HG02623 (cell line): ENCODE measurements around the gene PFN1.
"Not testable (repeated sequence)": the region's sequence is repeated elsewhere in the genome, so short reads cannot be mapped to it uniquely, and the experiment has no call there.

Experiments
- ATAC-seq: cut with Tn5 transposase; IDR thresholded peaks from one replicate; pipeline ENCODE4 v1.9.1; 2021; ENCODE audit warnings: moderate library complexity; ENCODE audit not compliant: unreplicated experiment

The PFN1 gene

DNA sequence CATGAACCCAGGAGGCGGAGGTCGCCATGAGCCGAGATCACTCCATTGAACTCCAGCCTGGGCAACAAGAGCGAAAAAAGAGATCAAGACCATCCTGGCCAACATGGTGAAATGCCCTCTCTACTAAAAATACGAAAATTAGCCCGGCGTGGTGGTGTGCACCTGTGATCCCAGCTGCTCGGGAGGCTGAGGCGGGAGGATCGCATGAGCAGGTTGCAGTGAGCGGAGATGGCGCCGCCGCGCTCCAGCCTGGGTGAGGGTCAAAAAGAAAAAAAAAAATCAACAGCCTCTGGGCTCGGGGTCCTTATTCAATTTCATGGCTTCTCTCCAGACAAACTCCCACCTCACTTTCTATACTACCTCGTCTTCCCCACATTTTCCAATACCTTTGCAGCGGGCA, 19.4 kb downstream of the PFN1 start:
- ATAC-seq = no peak

DNA sequence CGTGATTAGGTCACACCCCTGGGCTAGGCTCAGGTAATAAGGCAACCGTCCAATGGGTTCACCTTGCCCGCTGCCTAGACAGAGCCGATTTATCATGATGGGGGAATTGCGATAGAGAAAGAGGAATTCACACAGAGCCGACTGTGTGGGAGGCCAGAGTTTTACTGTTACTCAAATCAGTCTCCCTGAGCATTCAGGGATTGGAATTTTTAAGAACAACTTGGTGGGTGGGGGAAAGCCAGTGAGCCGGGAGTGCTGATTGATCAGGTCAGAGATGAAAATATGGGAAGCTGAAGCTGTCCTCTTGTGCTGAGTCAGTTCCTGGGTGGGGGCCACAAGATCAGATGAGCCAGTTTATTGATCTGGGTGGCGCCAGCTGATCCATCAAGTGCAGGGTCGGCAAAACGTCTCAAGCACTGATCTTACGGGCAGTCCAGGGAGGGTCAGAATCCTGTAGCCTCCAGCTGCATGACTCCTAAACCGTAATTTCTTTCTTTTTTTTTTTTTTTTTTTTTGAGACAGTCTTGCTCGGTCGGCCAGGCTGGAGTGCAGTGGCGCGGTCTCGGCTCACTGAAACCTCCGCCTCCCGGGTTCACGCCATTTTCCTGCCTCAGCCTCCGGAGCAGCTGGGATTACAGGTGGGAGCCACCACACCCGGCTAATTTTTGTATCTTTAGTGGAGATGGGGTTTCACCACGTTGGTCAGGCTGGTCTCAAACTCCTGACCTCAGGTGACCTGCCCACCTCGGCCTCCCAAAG, 21.6 kb downstream of the PFN1 start:
- ATAC-seq = not testable (repeated sequence)

DNA sequence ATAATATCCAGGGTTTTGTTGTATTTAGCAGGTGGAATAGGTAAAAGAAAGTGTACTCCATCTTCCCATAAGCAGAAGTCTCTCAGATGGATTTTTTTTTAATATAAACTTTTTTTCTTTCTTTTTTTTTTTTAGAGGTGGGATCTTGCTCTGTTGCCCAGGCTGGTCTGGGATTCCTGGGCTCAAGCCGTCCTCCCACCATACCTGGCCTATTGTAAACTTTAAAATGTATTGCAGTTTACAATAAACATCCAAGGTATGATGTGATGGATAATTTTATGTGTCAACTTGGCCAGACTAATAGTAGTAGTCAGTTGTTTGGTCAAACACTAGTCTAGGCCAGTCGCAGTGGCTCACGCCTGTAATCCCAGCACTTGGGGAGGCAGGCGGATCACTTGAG, 27.0 kb downstream of the PFN1 start:
- no peak for ATAC-seq

DNA sequence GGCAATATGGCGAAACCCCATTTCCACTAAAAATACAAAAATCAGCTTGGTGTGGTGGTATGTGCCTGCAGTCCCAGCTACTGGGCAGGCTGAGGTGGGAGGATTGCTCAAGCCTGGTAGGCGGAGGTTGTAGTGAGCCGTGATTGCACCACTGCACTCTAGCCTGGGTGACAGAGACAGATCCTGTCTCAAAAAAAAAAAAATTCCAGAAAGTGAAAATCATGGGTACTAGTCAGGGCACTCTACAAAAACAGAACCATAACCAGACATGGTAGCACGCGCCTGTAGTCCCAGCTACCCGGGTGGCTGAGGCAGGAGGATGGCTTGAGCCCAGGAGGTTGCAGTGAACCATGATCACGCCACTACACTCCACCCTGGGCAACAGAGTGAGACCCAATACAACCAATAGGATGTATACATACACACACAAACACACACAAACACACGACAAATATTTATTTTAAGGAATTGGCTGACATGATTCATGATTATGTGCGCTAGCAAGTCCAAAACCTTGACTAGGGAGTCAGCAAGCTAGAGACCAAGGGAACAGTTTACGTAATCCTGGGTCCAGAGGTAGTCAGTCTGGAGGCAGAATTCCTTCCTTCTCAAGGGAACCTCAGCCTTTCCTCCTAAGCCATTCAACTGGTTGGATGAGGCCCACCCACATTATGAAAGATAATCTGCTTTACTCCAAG, 27.8 kb downstream of the PFN1 start:
- no peak for ATAC-seq

DNA sequence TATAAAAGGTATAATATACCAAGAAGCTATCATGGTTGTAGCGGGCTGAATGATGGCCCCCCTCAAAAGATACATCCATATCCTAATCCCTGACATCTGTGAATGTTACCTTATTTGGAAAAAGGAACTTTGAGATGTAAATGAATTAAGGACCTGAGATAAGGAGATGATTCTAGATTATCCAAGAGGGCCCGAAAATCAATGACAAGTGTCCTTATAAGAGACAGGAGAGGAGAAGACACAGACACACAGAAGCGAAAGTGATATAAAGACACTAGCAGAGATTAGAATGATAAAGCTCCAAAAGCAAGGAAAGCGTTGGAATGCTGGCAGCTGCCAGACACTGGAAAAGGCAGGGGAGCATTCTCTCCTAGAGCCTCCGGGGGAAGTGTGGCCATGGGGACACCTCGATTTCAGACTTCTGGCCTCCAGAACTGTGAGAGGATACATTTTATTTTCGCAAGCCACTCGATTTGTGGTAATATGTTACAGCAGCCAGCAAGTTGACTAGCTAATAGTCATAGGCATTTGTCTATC, 28.8 kb downstream of the PFN1 start:
- no peak for ATAC-seq

DNA sequence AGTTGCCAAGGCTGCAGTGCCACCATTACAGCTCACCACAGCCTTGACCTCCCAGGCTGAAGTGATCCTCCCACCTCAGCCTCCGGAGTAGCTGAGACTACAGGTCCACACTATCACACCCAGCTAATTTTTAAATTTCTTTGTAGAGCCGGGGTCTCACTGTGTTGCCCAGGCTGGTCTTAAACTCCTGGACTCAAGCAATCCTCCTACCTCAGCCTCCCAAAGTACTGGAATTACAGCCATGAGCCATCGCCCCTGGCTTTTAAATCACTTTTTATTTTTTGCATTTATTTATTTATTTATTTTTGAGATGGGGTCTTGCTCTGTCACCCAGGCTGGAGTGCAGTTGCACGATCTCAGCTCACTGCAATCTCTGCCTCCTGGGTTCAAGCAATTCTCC, 33.8 kb downstream of the PFN1 start:
- ATAC-seq = not testable (repeated sequence)

DNA sequence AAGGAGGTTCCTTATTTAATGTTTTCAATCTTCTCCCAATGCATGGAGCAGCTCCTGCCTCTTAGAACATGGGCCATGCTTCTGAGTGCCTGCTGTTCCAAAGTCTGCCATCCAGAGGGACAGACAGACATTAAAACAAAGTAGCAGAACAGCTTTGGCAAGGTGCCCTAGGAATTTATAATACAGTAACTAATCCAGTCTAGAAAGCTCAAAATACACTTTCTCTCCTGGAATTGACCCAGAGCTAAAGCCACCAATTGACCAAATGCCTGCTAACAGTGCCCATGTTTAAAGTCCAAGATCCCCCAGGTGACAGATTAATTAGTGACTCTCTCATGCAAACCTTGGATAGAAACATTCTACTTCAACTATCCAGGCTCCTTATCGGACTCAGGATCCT, 34.3 kb downstream of the PFN1 start:
- ATAC-seq = no peak

DNA sequence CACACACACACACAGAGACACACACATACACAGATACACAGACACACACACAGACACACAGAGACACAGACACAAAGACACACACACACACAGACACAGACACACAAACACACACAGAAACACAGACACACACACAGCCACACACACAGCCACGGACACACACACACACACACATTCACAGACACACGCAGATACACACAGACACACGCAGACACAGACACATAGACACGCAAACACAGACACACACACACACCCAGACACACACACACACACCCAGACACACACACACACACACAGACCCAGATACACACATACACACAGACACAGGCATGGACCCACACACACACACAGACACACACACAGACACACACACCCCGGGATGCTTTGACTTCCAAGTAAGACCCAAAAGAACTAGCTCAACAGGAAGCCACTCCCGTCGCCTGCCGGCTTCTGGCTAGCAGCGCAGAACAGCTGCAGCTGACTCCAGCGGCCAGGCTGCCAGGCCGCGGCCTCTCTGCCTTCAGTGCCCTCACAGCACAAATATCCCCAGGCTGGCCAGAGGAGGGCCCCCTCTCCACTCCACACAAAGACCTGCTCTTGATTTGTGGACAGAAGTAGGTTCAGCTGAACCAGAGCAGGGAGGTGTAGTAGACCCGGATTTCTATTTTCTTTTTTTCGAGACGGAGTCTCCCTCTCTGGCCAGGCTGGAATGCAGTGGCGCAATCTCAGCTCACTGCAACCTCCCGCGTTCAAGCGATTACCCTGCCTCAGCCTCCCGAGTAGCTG, 39.4 kb downstream of the PFN1 start:
- no peak for ATAC-seq

DNA sequence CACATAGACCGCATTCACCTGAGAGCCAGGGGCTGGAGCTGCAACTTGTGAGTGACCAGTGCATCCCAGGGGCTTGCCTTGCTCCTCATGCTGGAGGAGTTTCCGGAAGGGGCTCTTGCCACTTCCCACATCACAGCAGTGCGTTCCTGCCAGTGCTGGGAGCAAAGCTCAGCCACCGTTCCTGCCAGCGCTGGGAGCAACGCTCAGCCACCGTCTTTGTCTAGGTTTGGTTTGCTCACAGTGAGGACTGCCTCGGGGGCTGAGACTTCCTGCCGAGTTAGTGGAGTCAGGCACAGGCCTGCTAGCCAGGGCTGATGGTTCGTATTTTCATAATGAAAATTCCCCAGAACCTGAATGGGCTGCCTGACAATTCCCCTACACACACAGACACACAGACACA, 40.0 kb downstream of the PFN1 start:
- ATAC-seq = no peak

DNA sequence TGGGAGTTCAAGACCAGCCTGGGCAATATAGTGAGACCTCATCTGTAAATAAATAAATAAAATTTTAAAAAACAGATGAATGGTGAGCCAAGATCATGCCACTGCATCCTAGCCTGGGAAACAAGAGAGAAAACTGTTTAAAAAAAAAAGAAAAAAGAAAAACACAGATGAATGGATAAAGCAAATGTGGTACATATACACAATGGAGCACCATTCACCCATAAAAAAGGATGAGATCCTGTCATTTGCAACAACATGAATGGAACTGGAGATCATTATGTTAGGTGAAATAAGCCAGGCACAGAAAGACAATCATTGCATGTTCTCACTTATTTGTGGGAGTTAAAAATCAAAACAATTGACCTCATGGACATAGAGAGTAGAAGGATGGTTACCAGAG, 41.7 kb downstream of the PFN1 start:
- not testable (repeated sequence) for ATAC-seq

DNA sequence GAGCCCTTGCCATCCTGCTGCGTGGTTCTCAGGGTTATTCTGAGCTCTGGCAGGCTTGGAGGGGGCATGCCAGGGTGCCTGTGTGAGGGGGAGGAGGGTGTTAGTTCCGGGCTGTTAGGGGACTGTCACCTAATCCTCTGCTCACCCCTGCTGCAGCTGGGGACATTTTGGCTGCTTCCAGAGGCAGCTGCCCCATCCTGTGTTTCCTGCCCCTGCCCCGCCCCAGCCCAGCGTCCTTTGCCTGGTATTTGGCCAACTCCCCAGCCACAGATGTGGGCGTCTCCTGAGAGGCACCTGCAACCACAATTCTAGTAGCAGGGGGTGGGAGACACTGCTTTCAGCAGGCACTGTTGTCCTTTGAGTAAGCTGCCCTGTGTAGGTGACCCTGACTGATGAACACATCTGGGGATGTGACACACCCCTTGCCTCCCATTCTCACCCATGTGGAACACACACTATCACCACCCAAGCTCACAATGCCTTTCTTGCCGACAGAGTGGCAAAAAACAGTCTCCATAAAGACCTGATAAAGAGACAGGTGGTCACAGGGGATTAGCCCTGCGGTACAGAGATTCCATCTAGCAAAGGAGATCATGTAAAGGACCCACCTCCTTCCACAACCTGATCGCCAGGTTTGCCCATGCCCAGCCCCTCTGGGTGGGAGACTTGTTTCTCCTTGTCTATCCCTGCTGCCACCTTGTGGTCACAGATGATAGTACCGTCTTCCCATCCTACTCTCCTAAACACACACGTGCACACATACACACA, 45.1 kb downstream of the PFN1 start, which contains the start of gene CHRNE:
Gene CHRNE, minus strand, starts transcription at position 48 of the 768 bp plus-strand sequence. Its CDS starts 35 bp downstream, at position 13.
- ATAC-seq = no peak

DNA sequence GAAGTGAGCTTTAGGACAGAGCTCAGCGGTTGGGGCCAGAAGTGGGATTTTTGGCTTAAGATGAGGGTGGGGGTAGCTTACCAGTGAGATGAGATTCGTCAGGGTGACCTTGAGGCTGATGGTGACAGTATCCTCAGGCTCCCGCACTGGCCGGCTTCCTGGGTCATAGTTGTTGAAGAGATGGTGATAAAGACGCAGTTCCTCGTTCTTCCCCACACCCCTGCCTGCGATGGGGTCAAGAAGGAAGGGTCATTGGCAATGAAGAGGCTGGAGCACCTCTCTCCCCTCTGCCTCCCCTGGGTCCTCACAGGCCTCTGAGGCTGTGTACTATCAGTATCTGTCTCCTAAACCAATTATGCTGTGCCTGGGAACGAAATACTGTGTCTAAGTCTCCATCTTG, 45.8 kb downstream of the PFN1 start:
- ATAC-seq = no peak

DNA sequence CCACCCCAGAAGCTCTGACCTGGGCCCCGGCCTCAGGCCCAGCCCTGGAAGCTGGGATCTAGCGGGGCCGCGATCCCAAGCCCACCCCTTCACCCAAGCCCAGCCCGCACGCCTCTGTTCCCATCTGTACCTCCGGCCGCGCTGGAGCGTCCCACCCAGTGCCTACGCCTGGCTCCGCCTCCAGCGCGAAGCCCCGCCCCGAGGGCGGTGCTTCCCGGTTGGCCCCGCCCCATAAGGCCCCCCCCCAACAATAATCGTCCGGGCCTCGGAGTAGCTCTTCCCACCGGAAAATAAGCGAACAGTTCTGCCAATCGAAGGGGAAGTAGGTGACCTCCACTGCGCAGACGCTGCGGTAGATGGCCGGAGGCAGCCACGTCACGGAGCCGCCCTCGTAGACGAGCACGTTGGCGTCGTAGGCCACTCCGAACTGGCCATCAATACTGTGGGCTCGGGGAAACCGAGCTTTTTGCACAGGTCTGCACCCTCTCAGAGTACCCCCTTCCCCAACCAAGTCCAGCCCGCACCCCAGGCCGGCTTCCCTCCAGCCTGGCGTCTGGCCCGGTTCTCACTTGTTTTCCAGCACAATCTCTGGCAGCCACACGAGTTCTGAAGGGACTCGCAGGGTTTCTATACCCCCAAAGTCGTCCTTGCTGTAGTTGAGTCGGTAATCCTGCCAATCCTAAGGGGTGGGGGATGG, 46.5 kb downstream of the PFN1 start:
- no peak for ATAC-seq

DNA sequence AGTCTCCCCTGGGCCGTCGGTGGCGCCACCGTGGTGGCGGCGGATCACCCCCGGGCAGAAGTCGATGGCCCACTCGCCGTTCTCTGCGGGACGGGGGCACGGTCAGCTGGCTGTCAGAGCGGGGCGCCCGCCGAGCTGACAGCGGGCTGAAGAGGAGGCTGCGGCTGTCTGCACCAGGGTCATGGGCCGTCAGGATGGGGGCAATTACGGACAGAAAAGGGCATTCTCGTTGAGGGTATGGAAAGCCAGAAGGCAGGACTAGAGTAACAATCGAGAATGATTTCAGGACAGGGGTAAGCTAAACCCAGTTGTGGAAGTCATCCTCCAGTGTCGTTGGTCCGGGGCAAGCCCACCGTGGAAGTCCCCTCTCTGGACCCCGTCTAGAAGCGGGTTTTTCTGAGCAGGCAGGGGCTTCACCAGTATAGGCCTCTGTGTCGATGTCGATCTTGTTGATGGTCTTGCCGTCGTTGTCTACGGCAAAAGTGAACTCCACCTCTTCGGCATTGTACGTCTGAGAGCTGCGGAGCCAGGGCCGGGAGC, 47.2 kb downstream of the PFN1 start:
- no peak for ATAC-seq

DNA sequence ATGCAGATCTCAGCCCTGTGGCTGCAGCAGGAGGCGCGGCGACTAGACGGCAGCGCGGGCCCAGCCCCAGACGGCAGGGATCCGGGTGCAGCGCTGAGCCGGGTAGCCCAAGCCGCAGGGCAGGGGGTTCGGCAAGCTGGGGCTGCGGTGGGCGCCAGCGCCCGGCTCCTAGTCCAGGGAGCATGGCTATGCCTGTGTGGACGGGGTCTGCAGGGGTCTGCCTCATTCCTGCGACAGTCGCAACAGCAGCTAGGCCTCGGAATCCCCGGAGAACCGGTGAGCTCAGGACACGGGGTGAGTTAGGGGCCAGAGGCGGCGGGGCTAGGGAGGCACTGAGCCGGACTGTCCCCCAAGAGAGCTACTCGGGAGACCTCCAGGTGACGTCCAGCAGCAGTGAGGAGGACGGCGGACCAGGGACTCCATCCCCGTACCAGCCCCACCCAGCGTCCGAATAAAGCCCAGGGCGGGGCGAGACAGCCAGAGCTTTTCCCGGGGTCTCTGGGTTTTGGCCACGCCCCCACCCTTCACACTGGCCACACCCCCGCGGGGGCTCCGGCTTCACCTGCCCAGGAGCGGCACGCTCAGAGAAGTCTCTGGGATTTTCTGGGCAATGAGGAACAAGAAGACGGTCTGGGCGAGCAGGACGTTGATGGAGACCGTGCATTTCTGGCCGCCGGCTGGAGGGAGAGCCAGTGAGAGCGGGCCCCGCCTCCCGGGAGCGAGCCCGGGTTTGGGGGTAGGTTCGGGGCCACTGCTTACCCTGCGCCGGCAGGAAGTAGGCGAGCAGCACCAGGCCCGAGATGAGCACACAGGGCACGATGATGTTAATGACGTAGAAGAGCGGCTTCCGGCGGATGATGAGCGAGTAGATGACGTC, 47.9 kb downstream of the PFN1 start:
- ATAC-seq = no peak

DNA sequence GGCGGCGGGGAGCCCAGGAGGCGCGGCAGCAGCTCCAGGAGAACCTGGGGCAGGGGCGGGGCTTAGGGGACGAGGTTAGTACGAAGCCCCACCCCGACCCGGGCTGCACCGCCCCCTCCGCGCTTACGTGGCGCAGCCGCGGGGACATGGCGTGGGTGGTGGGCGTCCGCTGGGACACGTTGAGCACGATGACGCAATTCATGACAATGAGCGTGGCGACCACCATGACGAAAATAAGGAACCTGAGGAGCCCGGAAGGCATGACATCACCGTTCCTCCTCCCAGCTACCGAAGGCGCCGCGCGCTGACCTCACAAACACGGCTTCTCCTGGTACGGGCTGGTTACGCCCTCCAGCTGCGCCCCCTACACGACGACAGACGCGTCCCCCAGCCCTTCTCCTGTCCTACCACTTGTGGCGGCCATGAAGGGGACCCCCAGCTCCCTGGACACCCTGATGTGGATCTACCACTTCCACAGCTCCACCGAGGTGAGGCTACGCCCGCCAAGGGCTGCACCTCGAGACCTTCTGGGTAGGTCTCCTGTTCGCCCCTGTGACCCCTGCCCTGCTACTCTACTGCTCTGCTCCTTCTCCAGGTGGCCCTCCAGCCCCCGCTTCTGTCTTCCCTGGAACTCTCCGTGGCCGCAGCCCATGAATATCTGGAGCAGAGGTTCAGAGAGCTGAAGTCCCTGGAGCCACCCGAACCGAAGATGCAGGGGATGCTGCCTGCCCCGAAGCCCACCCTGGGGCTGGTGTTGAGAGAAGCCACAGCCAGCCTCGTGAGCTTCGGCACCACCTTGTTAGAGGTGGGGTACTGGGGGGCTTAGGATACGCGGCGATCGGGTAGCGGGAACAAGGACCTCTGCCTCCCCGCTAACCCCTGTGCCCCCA, 48.7 kb downstream of the PFN1 start, which contains the start of gene C17orf107:
Gene C17orf107, plus strand, starts transcription at position 196 of the 890 bp plus-strand sequence. Its CDS starts 227 bp downstream, at position 423.
- ATAC-seq = no peak

DNA sequence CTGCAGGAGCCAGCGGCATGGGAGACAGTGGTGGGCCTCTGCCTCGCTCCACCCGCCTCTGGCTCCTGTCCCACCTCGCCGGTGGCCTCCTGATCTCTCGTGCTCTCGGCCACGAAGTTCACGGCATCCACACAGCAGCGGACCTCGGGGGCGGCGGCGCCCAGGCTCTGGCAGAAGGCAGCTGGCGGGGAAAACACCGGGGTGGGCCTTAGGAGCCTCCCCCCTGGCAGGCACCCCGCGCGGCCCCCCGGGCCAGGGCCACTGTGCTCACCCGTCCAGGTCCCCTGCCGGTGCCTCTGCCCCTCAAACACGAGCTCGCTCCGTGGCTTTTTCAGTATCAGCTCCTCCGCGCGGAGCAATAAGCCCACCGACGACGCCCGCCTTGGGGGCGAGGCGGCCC, 49.4 kb downstream of the PFN1 start:
- no peak for ATAC-seq

DNA sequence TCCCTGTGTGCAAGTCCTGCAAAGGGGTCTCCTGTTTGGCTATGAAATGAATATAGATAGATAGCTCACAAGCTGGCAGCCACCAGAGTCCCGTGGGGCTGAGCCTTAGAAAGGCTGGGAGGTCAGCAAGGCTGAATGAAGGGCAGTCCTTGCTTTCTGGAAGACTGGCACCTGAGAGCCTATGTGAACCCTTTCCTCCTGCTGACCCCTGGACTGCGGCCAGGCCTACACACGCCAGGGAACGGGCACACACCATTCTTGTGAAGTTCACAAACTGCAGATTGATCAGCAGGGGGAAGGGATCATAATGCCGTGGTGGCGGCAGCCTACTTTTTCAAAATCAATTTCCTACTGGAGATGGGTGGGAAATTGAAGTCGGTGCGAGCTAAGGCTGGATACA, 50.0 kb downstream of the PFN1 start:
- no peak for ATAC-seq
